Left colon (tissue), 2 donors: ENCODE measurements around the gene RAPGEF5. TPM values are rescaled to one million over a fixed set of nuclear protein-coding genes. Genes with fewer than 3 reads are reported as not detected.
A peak's percentile ranks its signal among the peaks of the same experiment; 100 is the strongest.

Source experiments
- ATAC-seq: fragments of 200-7000 bp; cut with Tn5 transposase; one replicate; pipeline ENCODE4 v1.9.1; 2020; ENCODE audit warnings: mild to moderate bottlenecking, moderate library complexity
- DNase-seq, 2 donors: peaks; one replicate each; pipeline ENCODE4 v3.0.0-alpha.2; 2020
- intact Hi-C, 2 donors: fragments of 100-400 bp; cut with DNase I in 1 of 2; cut with micrococcal nuclease in 1 of 2; formaldehyde crosslinking; loops; one replicate each; pipeline versions ENCODE4 v1.11.2 to v1.14.0; 2022; cut with DNase I, micrococcal nuclease
- total RNA-seq, 2 donors: library from RNA; stranded (reverse); fragmentation: NEBNext Ultra II Directional; extraction: Animal tissue kit (Norgen Biotek cat#: 25700); gene quantifications; one replicate each; pipeline ENCODE4 v1.2.1, GENCODE V29; 2021
- donor health status: DM: no; HTN: no; CAD: no.
- donor health status: DM: yes; HTN: yes; CAD: no.

Gene RAPGEF5
- total RNA-seq, 2 donors from 2014 or later, result 51.7 to 62.9 TPM

DNA sequence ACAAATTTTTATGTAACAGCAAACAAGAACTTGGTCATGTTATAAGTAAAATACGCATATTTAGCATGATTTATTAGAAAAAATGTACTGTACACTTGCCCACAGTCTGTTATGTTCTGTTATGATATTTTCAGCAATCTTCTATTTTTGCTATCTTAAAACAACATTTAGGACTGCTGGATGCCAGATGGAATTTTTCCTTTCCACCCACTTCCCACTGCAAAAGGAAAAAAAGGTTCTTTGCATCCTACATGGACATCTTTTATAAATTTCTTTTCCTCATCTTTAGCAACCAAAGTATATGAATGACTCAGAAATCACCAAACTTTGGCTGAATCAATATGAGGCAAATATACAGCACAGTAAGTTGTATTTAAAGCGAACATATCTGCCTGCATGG lies 146.0 kb downstream of the RAPGEF5 start:
- intact Hi-C loops, result no loop called here
- DNase-seq (no peak), ATAC-seq (no peak)

DNA sequence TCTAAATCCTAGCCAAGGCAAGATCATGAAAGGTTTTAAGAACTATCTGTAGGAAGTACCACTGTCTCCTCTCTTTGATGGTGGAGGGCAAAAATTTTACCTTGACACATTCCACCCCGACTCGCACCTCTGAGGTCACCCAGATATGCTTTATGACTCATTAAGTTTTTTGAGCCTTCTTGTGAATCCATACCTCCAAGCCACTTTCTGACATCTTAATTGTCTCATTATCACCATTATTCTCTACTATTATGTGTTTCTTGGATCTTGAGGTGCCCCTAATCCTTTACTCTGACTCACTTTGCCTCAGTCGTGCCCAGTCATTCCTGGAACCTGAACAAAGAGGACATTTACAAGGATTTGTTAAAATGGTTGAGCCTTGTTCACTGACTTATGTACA lies 146.6 kb downstream of the RAPGEF5 start:
- ATAC-seq, result no peak
- intact Hi-C loops, result no loop called here
- DNase-seq, result no peak

GRCh38 chr7:22208799-22209198 lies 148.2 kb downstream of the RAPGEF5 start:
- ATAC-seq (no peak), DNase-seq (no peak)
- intact Hi-C loops, result no loop called here

- ATAC-seq (no peak), DNase-seq (no peak)
- intact Hi-C loops, result no loop called here
Observed at GRCh38 chr7:22207724-22208225, 149.2 kb downstream of the RAPGEF5 start.

DNA sequence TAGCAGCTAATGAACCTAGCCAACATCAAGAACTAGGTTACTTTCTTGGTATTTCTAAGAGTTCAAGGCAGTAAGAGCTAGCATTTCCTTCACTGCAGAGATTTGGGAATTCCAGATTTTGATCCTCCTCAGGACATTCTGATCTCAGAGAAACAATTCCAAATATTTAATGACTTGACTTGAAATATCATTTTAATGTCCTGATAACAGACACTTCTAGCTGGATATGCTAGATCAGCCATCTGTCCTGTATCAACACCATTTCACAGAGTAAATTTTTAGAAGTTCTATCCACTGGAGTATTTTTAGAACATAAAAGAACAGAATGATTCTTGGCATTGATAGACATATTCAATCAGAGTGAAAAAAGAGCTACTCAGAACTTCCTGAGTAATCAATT lies 151.3 kb downstream of the RAPGEF5 start:
- intact Hi-C loops, result no loop called here
- no peak for DNase-seq
- ATAC-seq, result no peak

DNA sequence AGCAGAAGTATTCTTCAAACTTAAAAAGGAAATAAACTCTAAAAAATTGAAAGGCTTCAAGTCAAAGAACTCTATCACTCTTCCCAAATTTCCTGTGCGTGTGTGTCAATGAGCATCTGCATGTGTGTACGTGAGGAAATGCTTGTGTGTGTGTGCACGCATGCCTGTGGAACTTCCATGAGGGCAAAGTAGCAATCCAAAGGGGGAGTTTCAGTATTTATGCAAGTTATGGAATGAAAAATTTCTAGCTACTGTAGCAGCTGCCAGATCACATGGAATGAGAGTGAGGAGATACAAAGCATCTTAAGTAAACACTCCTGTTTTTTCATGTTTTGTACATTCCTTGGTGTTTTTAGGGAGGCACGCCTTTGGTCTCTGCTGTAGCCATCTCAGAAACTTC lies 152.6 kb downstream of the RAPGEF5 start:
- DNase-seq (no peak), ATAC-seq (no peak)
- intact Hi-C loops, result no loop called here

- DNase-seq, result peak in 1 of 2 donors; percentile 31
- ATAC-seq, result peak; percentile 75
- intact Hi-C loops, result no loop called here
Observed at GRCh38 chr7:22202141-22202540, 154.8 kb downstream of the RAPGEF5 start.

DNA sequence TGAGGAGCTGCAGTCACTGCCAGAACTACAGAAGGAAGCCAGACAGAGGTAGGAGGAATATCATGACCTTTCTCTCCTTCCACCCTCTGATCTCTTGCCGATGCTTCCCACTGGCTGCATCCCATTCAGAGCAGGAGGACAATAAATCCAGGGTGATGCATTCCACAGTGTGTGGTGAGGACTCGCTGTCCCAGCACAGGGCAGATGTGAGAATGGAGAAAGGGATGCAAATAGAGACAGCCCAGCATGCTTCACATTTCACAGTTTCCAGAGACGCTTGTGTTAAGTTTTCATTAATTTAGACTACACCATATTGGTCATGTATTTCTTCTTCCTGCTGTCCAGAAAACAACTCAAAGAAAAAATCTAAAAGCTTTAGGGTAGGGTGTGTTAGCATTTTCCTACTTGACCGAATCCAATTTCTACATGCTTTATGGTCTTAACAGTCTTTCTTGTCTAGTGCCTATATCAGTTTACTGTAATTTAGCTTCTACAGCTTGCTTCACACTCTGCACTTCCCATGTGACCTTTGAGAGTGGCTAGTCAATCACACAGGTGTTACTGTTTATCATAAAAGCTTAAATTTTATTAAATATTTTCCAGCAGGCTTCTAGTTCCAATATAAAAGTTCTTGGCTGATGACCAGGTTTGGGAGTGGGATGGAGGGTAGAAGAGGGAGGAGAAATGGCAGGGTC lies 155.6 kb downstream of the RAPGEF5 start:
- DNase-seq (no peak), ATAC-seq (peak; percentile 79)
- intact Hi-C loops, result no loop called here

DNA sequence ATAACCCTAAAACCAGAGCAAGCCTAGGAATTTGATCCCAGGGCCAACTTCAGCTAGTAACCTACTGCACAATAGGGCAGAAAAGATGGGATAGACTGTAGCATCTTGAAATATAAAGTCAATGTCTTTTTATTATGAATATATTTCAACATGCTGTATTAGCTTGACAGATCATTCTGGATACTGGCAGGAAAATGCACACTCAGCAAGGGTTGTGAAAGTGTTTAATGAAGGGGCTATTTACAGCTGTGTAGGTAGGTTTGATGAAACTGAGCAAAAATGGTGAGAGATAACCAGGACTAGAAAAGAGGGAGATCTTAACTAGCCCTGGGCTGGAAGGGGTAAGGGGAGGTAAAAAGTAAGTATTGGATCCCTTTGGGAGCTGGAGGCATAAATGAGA lies 156.2 kb downstream of the RAPGEF5 start:
- intact Hi-C loops, result no loop called here
- no peak for DNase-seq
- ATAC-seq, result no peak

GRCh38 chr7:22200238-22200637 lies 156.7 kb downstream of the RAPGEF5 start:
- intact Hi-C loops, result no loop called here
- ATAC-seq (no peak), DNase-seq (no peak)

- ATAC-seq (no peak), DNase-seq (no peak)
- intact Hi-C loops, result no loop called here
Observed at GRCh38 chr7:22197376-22197775, 159.6 kb downstream of the RAPGEF5 start.

GRCh38 chr7:22196429-22196828 lies 160.5 kb downstream of the RAPGEF5 start:
- intact Hi-C loops, result no loop called here
- DNase-seq (no peak), ATAC-seq (no peak)

DNA sequence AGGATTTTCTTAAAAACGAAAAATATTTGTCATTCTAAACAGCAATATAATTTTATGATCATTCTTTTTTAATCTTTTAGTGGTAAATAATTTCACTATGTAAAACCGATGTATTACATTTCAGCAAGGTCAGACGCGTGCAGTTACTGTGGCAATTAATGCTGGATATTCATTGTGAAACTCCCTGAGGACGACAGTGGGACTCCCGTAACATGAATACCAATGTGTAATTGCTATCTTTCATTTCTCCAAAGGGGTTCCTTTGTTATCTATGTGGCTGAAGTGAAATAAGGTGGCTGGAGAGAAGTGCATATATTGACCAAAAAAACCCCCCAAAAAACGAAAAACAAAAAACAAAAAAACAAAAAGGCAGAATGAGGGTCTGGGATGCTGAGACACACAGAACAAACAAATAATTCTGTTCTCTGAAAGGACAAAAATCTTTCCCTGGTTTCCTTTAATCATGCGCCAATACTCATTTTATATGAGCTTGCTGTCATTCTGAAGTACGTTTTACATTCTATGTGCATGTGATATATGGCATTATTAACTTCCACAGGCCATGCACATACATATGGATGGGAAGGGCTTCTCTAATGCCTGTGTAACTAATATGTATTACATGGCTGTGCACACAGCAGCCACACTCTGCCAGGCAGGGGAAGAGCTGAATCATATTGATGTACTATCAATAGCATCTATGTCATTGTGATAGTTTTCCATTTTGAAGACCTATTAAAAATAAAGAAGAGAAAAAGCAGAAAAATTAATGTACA lies 161.4 kb downstream of the RAPGEF5 start:
- intact Hi-C loops, result no loop called here
- no peak for DNase-seq
- ATAC-seq, result no peak

DNA sequence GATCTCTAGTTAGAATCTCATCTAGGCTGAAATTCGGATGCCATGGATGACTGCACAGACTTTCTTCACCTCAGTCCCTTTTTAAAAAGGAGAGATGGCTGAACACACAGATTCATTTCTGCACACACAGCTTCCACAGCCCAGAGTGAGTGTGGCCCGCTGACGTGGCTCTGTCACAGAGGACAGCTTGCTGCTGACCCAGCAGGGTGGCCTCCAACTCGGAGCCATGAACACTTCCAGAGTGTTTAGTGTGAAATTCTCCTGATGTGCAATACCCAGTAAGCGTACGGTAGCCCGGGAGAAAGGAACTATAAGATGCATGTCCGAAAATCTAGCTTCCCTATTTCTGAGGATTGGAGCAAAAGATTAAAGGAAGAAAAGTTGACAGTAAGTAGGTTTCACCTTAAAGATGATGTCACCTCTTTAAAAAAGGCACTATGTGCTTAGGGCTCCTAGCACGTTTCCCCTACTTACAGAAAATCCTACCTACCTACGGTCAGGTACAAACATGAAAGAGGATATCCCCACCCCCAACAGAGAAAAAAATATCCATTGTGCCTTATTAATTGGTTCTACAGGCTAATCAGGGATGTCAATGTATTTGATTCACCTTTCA lies 162.2 kb downstream of the RAPGEF5 start:
- ATAC-seq, result no peak
- no peak for DNase-seq

GRCh38 chr7:22193450-22193983 lies 163.4 kb downstream of the RAPGEF5 start:
- no peak for ATAC-seq
- no peak for DNase-seq
- intact Hi-C loops, result no loop called here

More for the DNA sequence above, 162.2 kb downstream of the RAPGEF5 start:
- intact Hi-C loops, result no loop called here

GRCh38 chr7:22192801-22193200 lies 164.2 kb downstream of the RAPGEF5 start:
- DNase-seq (no peak), ATAC-seq (no peak)
- intact Hi-C loops, result no loop called here

- intact Hi-C loops, result no loop called here
- DNase-seq, result no peak
- no peak for ATAC-seq
Observed at GRCh38 chr7:22190736-22191135, 166.2 kb downstream of the RAPGEF5 start.

DNA sequence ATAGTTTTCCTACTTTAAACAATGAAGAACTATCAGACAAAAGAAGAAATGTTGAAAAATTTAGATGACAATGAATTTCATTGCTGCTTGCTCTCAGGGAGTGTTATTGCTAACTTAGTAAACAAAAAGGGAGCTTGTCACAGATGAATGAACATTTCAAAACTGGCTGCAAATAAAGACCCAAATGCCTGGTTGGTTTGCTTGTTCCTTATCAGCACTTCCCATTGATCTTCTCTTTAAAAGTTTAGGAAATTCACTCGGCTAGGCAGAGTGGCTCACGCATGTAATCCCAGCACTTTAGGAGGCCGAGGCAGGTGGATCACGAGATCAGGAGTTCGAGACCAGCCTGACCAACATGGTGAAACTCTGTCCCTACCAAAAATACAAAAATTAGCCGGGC lies 167.2 kb downstream of the RAPGEF5 start:
- ATAC-seq (no peak), DNase-seq (no peak)
- intact Hi-C loops, result no loop called here

- intact Hi-C loops, result no loop called here
- no peak for DNase-seq
- ATAC-seq, result no peak
Observed at GRCh38 chr7:22189230-22189629, 167.7 kb downstream of the RAPGEF5 start.
